H1 (cell line): Measurements from ENCODE around the gene SPIRE2. TPM values are rescaled to one million over a fixed set of nuclear protein-coding genes. Genes with fewer than 3 reads are reported as not detected.

Experiments used
- CTCF ChIA-PET: fragments of 300-600 bp; sonication (Branson Sonifier 250); formaldehyde crosslinking; loops from one replicate; lab custom pipeline; 2021; ENCODE audit not compliant: partially characterized antibody; lab: Charles Lee
- POLR2A ChIA-PET: fragments of 300-600 bp; sonication (Branson Sonifier 250); formaldehyde crosslinking; loops from one replicate; lab custom pipeline; 2021; ENCODE audit warnings: inconsistent platforms; ENCODE audit not compliant: partially characterized antibody; lab: Charles Lee
- DNase-seq, 2 experiments: peaks; one replicate each; pipeline versions ENCODE4 v3.0.0 to v3.0.0-alpha.2; 2010 to 2022; ENCODE audit warnings: low spot score in 2 of 2, low read depth in 1 of 2, mixed read lengths in 1 of 2
- FAIRE-seq: peaks from 2 replicates; lab custom pipeline; 2011; peaks lifted over from hg19 to GRCh38; lab: Jason Lieb, UNC
- H2AFZ ChIP-seq: 2 replicates; pipeline ENCODE4 v1.8.1; 2012; ENCODE audit warnings: low read length, inconsistent platforms
- H2AK5ac ChIP-seq: 2 replicates; pipeline ENCODE4 v1.6.1; 2013; ENCODE audit warnings: low read depth, low read length
- H2BK120ac ChIP-seq: replicated peaks from 2 replicates; pipeline ENCODE3; 2013; ENCODE audit warnings: low read depth, low read length, inconsistent platforms
- H2BK12ac ChIP-seq: 2 replicates; pipeline ENCODE4 v1.6.1; 2013; ENCODE audit warnings: low read depth, low read length
- H2BK15ac ChIP-seq: 2 replicates; pipeline ENCODE4 v1.6.1; 2013; ENCODE audit warnings: low read length
- H2BK20ac ChIP-seq: 2 replicates; pipeline ENCODE4 v1.6.1; 2013; ENCODE audit warnings: low read length
- H2BK5ac ChIP-seq: 2 replicates; pipeline ENCODE4 v1.6.1; 2013; ENCODE audit warnings: low read depth, low read length
- H3K14ac ChIP-seq: 2 replicates; pipeline ENCODE4 v1.6.1; 2013; ENCODE audit warnings: inconsistent platforms; ENCODE audit not compliant: insufficient read length
- H3K18ac ChIP-seq: 2 replicates; pipeline ENCODE4 v1.6.1; 2013; ENCODE audit warnings: low read length; ENCODE audit errors: extremely low read depth
- H3K23ac ChIP-seq: 2 replicates; pipeline ENCODE4 v1.6.1; 2013; ENCODE audit warnings: inconsistent platforms; ENCODE audit not compliant: insufficient read length
- H3K23me2 ChIP-seq: 2 replicates; pipeline ENCODE4 v1.6.1; 2013; ENCODE audit warnings: low read depth, low read length
- H3K27ac ChIP-seq: 2 replicates; pipeline ENCODE4 v1.6.1; 2011; ENCODE audit warnings: low read depth, low read length, inconsistent platforms
- H3K27me3 ChIP-seq, 4 experiments: replicated peaks in 1 of 4; 1 replicate in 1 of 4; 2 replicates in 3 of 4; pipeline versions ENCODE4 v1.6.1 to v1.8.1; 2011 to 2013; ENCODE audit warnings: low read length in 3 of 4, mild to moderate bottlenecking in 3 of 4, inconsistent platforms in 2 of 4, mixed read lengths in 2 of 4, moderate library complexity in 1 of 4; ENCODE audit not compliant: control insufficient read depth in 3 of 4, insufficient read depth in 3 of 4; ENCODE audit errors: extremely low read depth in 1 of 4
- H3K36me3 ChIP-seq, 4 experiments: 2 replicates each; pipeline versions ENCODE4 v1.6.1 to v1.8.1; 2011 to 2013; ENCODE audit warnings: mild to moderate bottlenecking in 4 of 4, low read length in 3 of 4, moderate library complexity in 2 of 4, control low read depth in 1 of 4, inconsistent platforms in 1 of 4; ENCODE audit not compliant: insufficient read depth in 4 of 4, control insufficient read depth in 2 of 4
- H3K4ac ChIP-seq: replicated peaks from 2 replicates; pipeline ENCODE3; 2013; ENCODE audit warnings: low read length, low read depth, mixed read lengths, inconsistent platforms; ENCODE audit not compliant: insufficient read length
- H3K4me1 ChIP-seq, 4 experiments: replicated peaks in 1 of 4; 1 replicate in 1 of 4; 2 replicates in 3 of 4; pipeline versions ENCODE4 v1.6.1 to v1.8.1; 2011 to 2013; ENCODE audit warnings: low read length in 3 of 4, inconsistent platforms in 2 of 4, mixed read lengths in 1 of 4; ENCODE audit not compliant: insufficient read depth in 4 of 4, control insufficient read depth in 3 of 4
- H3K4me2 ChIP-seq, 2 experiments: 2 replicates each; pipeline versions ENCODE4 v1.6.1 to v1.8.1; 2011 to 2013; ENCODE audit warnings: low read depth in 2 of 2, low read length in 2 of 2, control low read depth in 1 of 2, inconsistent platforms in 1 of 2, mild to moderate bottlenecking in 1 of 2; ENCODE audit not compliant: insufficient read depth in 1 of 2
- H3K4me3 ChIP-seq, 4 experiments: fragments of 200-600, 300-600 bp in 1 of 4; sonication (generic), shearing (Covaris generic), sonication (Bioruptor Twin) in 1 of 4; 2 replicates each; pipeline versions ENCODE4 v1.5.1 to v1.8.1; 2011 to 2016; ENCODE audit warnings: low read length in 4 of 4, low read depth in 3 of 4, control low read depth in 2 of 4, inconsistent platforms in 2 of 4, mild to moderate bottlenecking in 2 of 4, mixed read lengths in 1 of 4, moderate library complexity in 1 of 4; ENCODE audit not compliant: insufficient read depth in 2 of 4; ENCODE audit errors: extremely low read depth in 1 of 4
- H3K56ac ChIP-seq: replicated peaks from 2 replicates; pipeline ENCODE3; 2013; ENCODE audit warnings: low read depth, mild to moderate bottlenecking, mixed read lengths, low read length, inconsistent platforms; ENCODE audit not compliant: insufficient read length
- H3K79me1 ChIP-seq: 2 replicates; pipeline ENCODE4 v1.6.1; 2013; ENCODE audit warnings: low read depth, low read length, control low read depth
- H3K79me2 ChIP-seq, 2 experiments: 2 replicates each; pipeline versions ENCODE4 v1.6.1 to v1.8.1; 2012 to 2013; ENCODE audit warnings: low read length in 2 of 2, mild to moderate bottlenecking in 2 of 2, inconsistent platforms in 1 of 2; ENCODE audit not compliant: insufficient read depth in 2 of 2, control insufficient read depth in 1 of 2
- H3K9ac ChIP-seq, 4 experiments: replicated peaks in 1 of 4; 1 replicate in 1 of 4; 2 replicates in 3 of 4; pipeline versions ENCODE4 v1.6.1 to v1.8.1; 2011 to 2013; ENCODE audit warnings: low read depth in 3 of 4, low read length in 3 of 4, control low read depth in 2 of 4, mild to moderate bottlenecking in 2 of 4, moderate library complexity in 2 of 4, inconsistent platforms in 1 of 4; ENCODE audit errors: extremely low read depth in 1 of 4
- H3K9me3 ChIP-seq, 2 experiments: 2 replicates each; pipeline versions ENCODE4 v1.6.1 to v1.8.1; 2012 to 2013; ENCODE audit warnings: mild to moderate bottlenecking in 2 of 2, moderate library complexity in 2 of 2, control low read depth in 1 of 2, inconsistent platforms in 1 of 2, low read depth in 1 of 2, low read length in 1 of 2, mixed read lengths in 1 of 2; ENCODE audit not compliant: insufficient read depth in 2 of 2
- H4K20me1 ChIP-seq, 2 experiments: replicated peaks in 1 of 2; 2 replicates each; pipeline versions ENCODE3 to v1.8.1; 2011 to 2013; ENCODE audit warnings: inconsistent platforms in 2 of 2, low read length in 2 of 2, mild to moderate bottlenecking in 1 of 2; ENCODE audit not compliant: insufficient read depth in 2 of 2, control insufficient read depth in 1 of 2
- H4K5ac ChIP-seq: 2 replicates; pipeline ENCODE4 v1.6.1; 2013; ENCODE audit warnings: low read length, low read depth, mixed read lengths, inconsistent platforms; ENCODE audit not compliant: insufficient read length
- H4K8ac ChIP-seq: 2 replicates; pipeline ENCODE4 v1.8.0; 2013; ENCODE audit warnings: mild to moderate bottlenecking, moderate library complexity, low read length, inconsistent platforms; ENCODE audit not compliant: insufficient read depth; ENCODE audit errors: extremely low read depth
- H4K91ac ChIP-seq: replicated peaks from 2 replicates; pipeline ENCODE3; 2013; ENCODE audit warnings: low read length, mixed read lengths, inconsistent platforms; ENCODE audit not compliant: insufficient read length
- SP2 ChIP-seq: IDR thresholded peaks from 2 replicates; pipeline ENCODE4 v1.6.1; 2012; ENCODE audit warnings: mild to moderate bottlenecking, low read length, inconsistent platforms
- YY1 ChIP-seq: IDR thresholded peaks from 2 replicates; pipeline ENCODE4 v1.6.1; 2011; ENCODE audit warnings: low read depth, mild to moderate bottlenecking, low read length
- WGBS, 2 experiments: shearing (Covaris generic) in 1 of 2; methylation state at CpG; one replicate each; pipeline versions ENCODE4 v1.1.6 to v1.1.7; 2013 to 2015; ENCODE audit warnings: low lambda C conversion rate in 2 of 2, mixed read lengths in 2 of 2, inconsistent platforms in 1 of 2, low coverage in 1 of 2, missing lambda C conversion rate in 1 of 2; ENCODE audit not compliant: insufficient replicate concordance in 2 of 2, insufficient coverage in 1 of 2, insufficient read length in 1 of 2; ENCODE audit errors: extremely low coverage in 1 of 2, missing lambda C conversion rate in 1 of 2; 5-methylcytosine and 5-hydroxymethylcytosine counted together
- polyA plus RNA-seq, 7 experiments: library from polyadenylated mRNA; depleted of rRNA in 3 of 7; stranded (reverse) in 5 of 7; unstranded in 2 of 7; fragments of >200 nt in 5 of 7; fragments of 200-250 nt in 2 of 7; gene quantifications; 1 replicate in 5 of 7; 2 replicates in 1 of 7; 4 replicates in 1 of 7; pipeline versions ENCODE4 v1.2.1 to v1.2.3, GENCODE V29; 2011 to 2013; ENCODE audit warnings: missing spikeins in 2 of 7, mixed read lengths in 2 of 7
- total RNA-seq: library from RNA; stranded (reverse); fragmentation: NEBNext Ultra II Directional; extraction: Animal tissue kit (Norgen Biotek cat#: 25700); gene quantifications from 2 replicates; pipeline ENCODE4 v1.2.1, GENCODE V29; 2021

Gene SPIRE2
- total and polyA plus RNA-seq, 2 of the 8 experiments (the other 6 are each of a cell fraction or from before 2014, with no cell fraction given): 7.4 to 15.4 TPM

DNA sequence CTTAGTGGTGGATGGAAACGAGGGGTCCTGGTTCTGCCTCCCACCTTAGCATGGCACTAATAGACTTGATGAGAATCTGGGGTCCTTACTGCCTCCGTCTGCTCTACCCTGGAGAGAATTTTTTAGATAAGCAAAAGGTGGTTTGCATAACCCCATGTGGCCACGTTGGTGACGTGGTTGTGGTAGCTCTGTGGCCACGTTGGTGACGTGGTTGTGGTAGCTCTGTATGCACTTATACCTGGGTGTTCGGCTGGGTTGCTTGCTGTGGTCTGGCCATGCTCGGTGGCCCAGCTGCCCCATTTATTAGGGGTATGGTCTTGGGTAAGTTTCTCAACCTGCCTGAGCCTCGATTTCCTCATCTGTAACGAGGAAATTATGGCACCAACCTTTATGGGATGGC, 13.0 kb downstream of the SPIRE2 start:
- no peak for FAIRE-seq
- Histone ChIP-seq H3K4me3 (no peak overlapping the region), H3K4me1 (peaks cover 0 to 5% (median 1%) of the 10 kb centered on the region in 4 experiments; a peak in 2 of 7 replicates), H3K9ac (no peak overlapping the region), H4K8ac (no peak overlapping the region), H3K36me3 (no peaks in the 10 kb centered on the region), H2BK12ac (no peak overlapping the region), H2BK120ac (no peak overlapping the region), H3K14ac (no peak overlapping the region), H3K23me2 (no peaks in the 10 kb centered on the region), H4K91ac (no peak overlapping the region), H4K20me1 (peaks cover 0 to 3% of the 10 kb centered on the region in 2 experiments), H3K4me2 (no peak overlapping the region), H2BK20ac (no peak overlapping the region), H3K79me1 (no peaks in the 10 kb centered on the region), H3K9me3 (no peaks in the 10 kb centered on the region), H3K27me3 (no peaks in the 10 kb centered on the region), H4K5ac (no peak overlapping the region), H2BK5ac (no peak overlapping the region), H3K4ac (no peak overlapping the region), H3K18ac (no peak overlapping the region), H3K27ac (no peak overlapping the region), H3K79me2 (no peaks in the 10 kb centered on the region), H2BK15ac (no peak overlapping the region), H3K23ac (no peak overlapping the region), H2AK5ac (no peak overlapping the region), H3K56ac (no peak overlapping the region), H2AFZ (no peak overlapping the region)
- ChIA-PET POLR2A (interaction anchor here (0.7 to 4.8 kb wide), 3 partner anchors 13 to 100 kb away, joined by 3 to 16 read pairs (median 3); partner anchors contain the start of gene SPIRE2), CTCF (interaction anchor here (3.6 kb wide), 1 partner anchor 19 kb away, joined by 18 read pairs; no protein-coding TSS in a partner anchor)
- WGBS, 2 experiments: 92% methylated on average over 10 of the region's 10 CpGs; no CpG with 5 or more reads in 1 of the 2 experiments
- no peak for DNase-seq
- no peak for TF ChIP-seq YY1
- TF ChIP-seq SP2: no peak
